ENCODE results near the gene NDUFAF3. TPM values are rescaled to one million over a fixed set of nuclear protein-coding genes. Genes with fewer than 3 reads are reported as not detected.

Gene NDUFAF3
- total RNA-seq, 2 donors from 2014 or later: 168 to 183 TPM

DNA sequence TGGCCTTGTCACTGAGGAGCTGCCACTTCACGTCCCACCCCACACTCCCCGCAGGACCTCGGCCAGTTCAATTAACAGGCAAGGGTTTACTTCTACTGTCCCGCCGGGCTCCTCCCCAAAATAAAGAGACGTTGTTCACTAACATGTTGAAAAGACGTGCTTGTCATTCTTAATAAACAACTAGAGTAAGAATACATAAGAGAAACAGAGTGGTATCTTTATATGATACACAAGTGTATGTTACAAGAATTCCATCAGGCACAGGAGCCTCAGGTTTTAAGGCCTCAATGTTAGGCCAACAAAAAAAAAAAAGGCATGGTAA is 7.6 kb downstream of the NDUFAF3 start:
- Histone ChIP-seq H3K27ac (peak overlapping the region; percentile 87 to 90), H3K27me3 (replicated peaks; ENCODE audit: insufficient read depth) (no peaks in the 10 kb centered on the region), H3K4me1 (replicated peaks) (peaks cover 6% of the 10 kb centered on the region), H3K4me3 (peak overlapping the region; percentile 34 to 56), H3K36me3 (peaks cover 3 to 22% of the 10 kb centered on the region in 2 donors), H3K9me3 (no peaks in the 10 kb centered on the region)
- DNase-seq (ENCODE audit: low spot score): no peak
- intact Hi-C loops (cut with DNase I): no loop called here
- TF ChIP-seq POLR2A (IDR thresholded peaks at IDR 0.05) (no peak), POLR2AphosphoS5 (IDR thresholded peaks at IDR 0.05) (no peak)
- TF ChIP-seq, protein P1, sequence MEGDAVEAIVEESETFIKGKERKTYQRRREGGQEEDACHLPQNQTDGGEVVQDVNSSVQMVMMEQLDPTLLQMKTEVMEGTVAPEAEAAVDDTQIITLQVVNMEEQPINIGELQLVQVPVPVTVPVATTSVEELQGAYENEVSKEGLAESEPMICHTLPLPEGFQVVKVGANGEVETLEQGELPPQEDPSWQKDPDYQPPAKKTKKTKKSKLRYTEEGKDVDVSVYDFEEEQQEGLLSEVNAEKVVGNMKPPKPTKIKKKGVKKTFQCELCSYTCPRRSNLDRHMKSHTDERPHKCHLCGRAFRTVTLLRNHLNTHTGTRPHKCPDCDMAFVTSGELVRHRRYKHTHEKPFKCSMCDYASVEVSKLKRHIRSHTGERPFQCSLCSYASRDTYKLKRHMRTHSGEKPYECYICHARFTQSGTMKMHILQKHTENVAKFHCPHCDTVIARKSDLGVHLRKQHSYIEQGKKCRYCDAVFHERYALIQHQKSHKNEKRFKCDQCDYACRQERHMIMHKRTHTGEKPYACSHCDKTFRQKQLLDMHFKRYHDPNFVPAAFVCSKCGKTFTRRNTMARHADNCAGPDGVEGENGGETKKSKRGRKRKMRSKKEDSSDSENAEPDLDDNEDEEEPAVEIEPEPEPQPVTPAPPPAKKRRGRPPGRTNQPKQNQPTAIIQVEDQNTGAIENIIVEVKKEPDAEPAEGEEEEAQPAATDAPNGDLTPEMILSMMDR (IDR thresholded peaks at IDR 0.05): no peak
- 3% methylated on average over 7 of the region's 7 CpGs for WGBS

DNA sequence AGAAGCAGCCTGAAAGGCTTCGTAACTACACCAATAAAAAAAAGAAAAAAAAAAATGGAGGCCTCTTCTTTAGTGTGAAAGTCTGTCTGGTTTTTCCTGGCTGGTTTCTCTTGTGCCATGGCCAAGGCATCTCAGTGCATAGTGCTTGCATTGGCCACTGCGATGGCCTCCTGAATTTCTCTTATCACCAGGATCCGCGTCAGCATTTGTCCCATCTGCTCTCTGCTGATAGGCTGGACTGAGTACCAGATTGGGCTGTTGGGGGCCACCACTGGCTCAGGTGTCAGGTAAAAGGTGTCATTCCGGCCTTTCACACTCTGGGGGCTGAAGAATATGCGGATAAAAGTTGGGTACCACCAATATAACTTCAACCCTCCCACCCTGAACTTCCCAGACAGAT is 8.4 kb downstream of the NDUFAF3 start:
- H3K36me3 ChIP-seq: peaks cover under 1 to 17% of the 10 kb centered on the region in 2 donors
- no peak overlapping the region for H3K4me3 ChIP-seq
- H3K9me3 ChIP-seq: no peaks in the 10 kb centered on the region
- H3K27ac ChIP-seq: no peak overlapping the region
- WGBS: 92% methylated on average over 6 of the region's 6 CpGs
- peaks cover 6% of the 10 kb centered on the region for H3K4me1 ChIP-seq (replicated peaks)
- intact Hi-C loops (cut with DNase I): no loop called here
- TF ChIP-seq, protein P1 (IDR thresholded peaks at IDR 0.05): no peak
- TF ChIP-seq POLR2A (IDR thresholded peaks at IDR 0.05): no peak
- TF ChIP-seq POLR2AphosphoS5 (IDR thresholded peaks at IDR 0.05): no peak
- H3K27me3 ChIP-seq (replicated peaks; ENCODE audit: insufficient read depth): no peaks in the 10 kb centered on the region
- DNase-seq (ENCODE audit: low spot score): no peak

DNA sequence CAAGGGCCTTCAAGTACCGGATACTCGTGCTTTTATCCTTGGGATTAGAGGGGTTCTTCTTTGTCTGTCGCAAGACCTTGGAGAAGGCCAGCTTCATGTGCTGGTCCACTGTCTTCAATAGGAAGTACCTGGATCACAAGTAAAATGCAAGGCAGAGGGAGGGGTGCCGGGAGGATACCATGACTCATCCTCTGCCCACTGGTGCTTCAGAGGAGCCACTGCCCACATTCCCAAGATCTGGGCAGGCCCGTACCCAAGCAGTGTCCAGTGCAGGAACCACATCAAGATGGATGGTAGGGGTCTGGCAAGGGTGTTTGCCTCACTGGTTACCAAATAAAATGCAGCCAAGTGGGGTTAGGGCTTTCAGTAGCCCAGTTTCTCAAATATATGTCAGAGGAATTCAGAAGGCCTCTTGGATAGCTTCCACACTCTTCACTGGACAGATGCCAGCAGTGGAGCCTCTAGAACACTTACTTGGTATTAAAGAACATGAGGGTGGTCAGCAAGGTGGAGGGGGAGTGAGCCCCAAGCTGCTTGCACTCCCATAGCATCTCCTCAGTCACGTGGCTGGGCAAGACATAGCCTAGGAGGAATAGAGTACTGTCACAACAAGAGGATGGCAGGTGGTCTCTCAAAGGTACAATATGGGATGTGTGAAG is 10.9 kb downstream of the NDUFAF3 start:
- no peaks in the 10 kb centered on the region for H3K9me3 ChIP-seq
- peaks cover 6% of the 10 kb centered on the region for H3K4me1 ChIP-seq (replicated peaks)
- H3K4me3 ChIP-seq: no peak overlapping the region
- no peak for DNase-seq (ENCODE audit: low spot score)
- intact Hi-C loops (cut with DNase I): no loop called here
- no peaks in the 10 kb centered on the region for H3K27me3 ChIP-seq (replicated peaks; ENCODE audit: insufficient read depth)
- TF ChIP-seq POLR2A (IDR thresholded peaks at IDR 0.05): no peak
- TF ChIP-seq, protein P1 (IDR thresholded peaks at IDR 0.05): no peak
- TF ChIP-seq POLR2AphosphoS5 (IDR thresholded peaks at IDR 0.05): no peak
- 87% methylated on average over 6 of the region's 6 CpGs for WGBS
- peaks cover 0 to 17% of the 10 kb centered on the region in 2 donors for H3K36me3 ChIP-seq
- no peak overlapping the region for H3K27ac ChIP-seq

DNA sequence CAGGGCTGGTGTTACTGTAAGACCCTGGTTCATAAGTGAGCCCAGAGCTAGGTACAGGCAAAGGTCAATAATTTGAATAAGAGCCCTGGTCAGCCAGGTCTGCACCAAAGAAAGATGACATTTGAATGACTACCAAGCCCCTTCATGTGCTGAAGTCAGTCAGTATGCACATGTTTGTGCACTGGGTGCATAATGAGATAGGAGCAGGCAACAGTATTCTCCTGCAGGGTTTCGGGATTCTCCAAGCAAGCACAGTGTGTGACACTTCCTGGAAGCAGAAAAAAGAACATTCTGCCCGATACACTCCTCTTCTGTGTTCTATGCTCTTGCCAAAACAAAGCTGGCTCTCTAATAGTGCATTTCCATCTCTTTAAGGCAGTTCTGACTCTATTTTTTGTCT is 12.7 kb downstream of the NDUFAF3 start:
- intact Hi-C loops (cut with DNase I): no loop called here
- H3K4me1 ChIP-seq (replicated peaks): no peaks in the 10 kb centered on the region
- no peaks in the 10 kb centered on the region for H3K27me3 ChIP-seq (replicated peaks; ENCODE audit: insufficient read depth)
- 64% methylated on average over 2 of the region's 2 CpGs for whole genome bisulfite sequencing
- H3K4me3 ChIP-seq: no peak overlapping the region
- TF ChIP-seq, protein P1 (IDR thresholded peaks at IDR 0.05): no peak
- no peak for TF ChIP-seq POLR2AphosphoS5 (IDR thresholded peaks at IDR 0.05)
- TF ChIP-seq POLR2A (IDR thresholded peaks at IDR 0.05): no peak
- H3K27ac ChIP-seq: no peak overlapping the region
- peaks cover 0 to 17% of the 10 kb centered on the region in 2 donors for H3K36me3 ChIP-seq
- no peak for DNase-seq (ENCODE audit: low spot score)
- H3K9me3 ChIP-seq: no peaks in the 10 kb centered on the region

DNA sequence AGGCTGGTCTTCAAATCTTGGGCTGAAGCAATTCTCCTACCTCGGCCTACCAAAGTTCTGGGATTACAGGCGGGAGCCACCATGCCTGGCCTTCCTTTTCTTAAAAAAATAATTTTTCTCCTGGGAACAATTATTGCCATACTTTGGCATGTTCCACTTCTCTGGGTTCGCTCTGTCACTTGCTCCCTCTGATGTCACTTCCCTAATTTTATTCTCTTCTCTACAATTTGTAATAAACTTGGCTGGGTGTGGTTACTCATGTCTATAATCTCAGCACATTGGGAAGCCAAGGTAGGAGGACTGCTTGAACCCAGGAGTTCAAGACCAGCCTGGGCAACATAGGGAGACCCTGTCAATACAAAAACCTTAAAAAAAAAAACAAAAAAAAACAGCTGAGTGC is 13.4 kb downstream of the NDUFAF3 start:
- Histone ChIP-seq H3K36me3 (peaks cover 0 to 17% of the 10 kb centered on the region in 2 donors), H3K9me3 (no peaks in the 10 kb centered on the region), H3K27ac (no peak overlapping the region), H3K4me1 (replicated peaks) (no peaks in the 10 kb centered on the region), H3K4me3 (no peak overlapping the region), H3K27me3 (replicated peaks; ENCODE audit: insufficient read depth) (no peaks in the 10 kb centered on the region)
- DNase-seq (ENCODE audit: low spot score): no peak
- intact Hi-C loops (cut with DNase I): no loop called here
- TF ChIP-seq POLR2A (IDR thresholded peaks at IDR 0.05): no peak
- TF ChIP-seq, protein P1 (IDR thresholded peaks at IDR 0.05): no peak
- TF ChIP-seq POLR2AphosphoS5 (IDR thresholded peaks at IDR 0.05): no peak
- WGBS: 94% methylated on average over 3 of the region's 3 CpGs

Measured in prostate gland (tissue), 2 donors.